Stimulated activated CD4-positive, alpha-beta T cell treated with anti-CD3 and anti-CD28 coated beads, TNF-alpha, amount 100 ng/mL, for 24 hours (primary cell): ENCODE measurements around the gene NLRP9.
A peak's percentile ranks its signal among the peaks of the same experiment; 100 is the strongest.

Experiments used
- DNase-seq, 3 experiments: peaks; one replicate each; pipeline ENCODE4 v3.0.0-alpha.2; 2020; ENCODE audit warnings: low read depth in 3 of 3

Gene NLRP9

GRCh38 chr19:55704494-55705245 is 33.5 kb downstream of the NLRP9 start:
- DNase-seq: no peak

GRCh38 chr19:55703790-55704215 is 34.4 kb downstream of the NLRP9 start:
- DNase-seq: peak; percentile 28 to 53 (median 31)

DNA sequence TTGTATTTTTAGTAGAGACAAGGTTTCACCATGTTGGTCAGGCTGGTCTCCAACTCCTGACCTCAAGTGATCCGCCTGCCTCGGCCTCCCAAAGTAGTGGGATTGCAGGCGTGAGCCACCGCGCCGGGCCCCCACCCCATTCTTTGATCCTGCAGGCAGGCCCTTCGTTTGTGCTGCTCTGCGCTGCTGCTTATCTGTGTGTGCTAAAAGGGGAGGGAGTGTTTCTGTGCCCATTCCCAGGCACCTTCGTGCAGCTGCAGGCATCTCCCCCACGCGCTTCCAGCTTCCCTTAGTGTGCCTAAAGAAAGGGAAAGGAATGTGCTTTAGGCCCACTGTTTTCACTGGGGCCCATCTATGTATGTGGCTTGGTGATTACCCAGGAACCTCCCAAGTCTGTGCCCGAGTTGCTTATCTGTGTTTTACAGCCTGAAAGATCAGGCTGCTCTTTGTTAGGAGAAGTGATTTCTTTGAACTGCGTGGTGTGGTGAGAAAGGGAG is 36.0 kb downstream of the NLRP9 start:
- DNase-seq: no peak

DNA sequence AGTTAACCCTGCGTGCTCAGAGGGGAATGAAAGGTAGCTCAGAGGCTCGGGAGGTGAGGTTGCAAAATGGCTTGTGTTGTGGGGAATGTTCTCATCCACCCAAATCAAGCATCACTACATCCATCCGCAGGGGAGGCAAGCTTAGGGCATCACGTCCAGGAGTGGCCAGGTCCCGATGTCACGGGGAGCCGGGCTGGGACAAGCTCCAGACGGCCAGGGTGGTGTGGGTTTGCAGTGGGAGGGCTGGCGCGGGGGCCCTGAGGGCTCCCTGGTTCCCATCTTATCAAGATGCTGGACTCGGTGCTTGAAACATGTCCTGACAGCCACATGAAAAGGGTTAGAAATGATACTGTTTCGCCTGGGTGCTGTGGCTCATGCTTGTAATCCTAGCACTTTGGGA is 37.4 kb downstream of the NLRP9 start:
- DNase-seq: no peak

- no peak for DNase-seq
Observed at GRCh38 chr19:55699221-55699620, 39.0 kb downstream of the NLRP9 start.

DNA sequence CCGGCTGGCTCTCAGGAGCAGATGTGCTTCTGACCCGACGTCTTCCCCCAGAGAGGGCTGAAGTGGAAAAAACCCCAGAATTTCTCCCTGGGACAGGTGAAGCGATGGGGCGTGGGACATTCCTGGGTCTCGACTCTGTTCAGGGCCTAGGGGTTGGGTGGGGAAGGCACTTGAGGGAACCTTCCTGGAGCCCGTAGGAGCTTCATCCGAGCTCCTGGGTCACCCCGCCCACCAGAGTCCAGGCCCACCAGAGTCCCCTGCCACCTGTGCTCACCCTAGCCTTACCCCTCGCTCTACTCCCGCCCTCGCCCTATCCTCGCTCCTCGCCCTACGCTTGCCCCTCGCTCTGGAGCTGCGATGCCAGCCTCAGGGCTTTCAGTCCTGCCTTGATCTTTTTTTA is 39.9 kb downstream of the NLRP9 start:
- DNase-seq: no peak

DNA sequence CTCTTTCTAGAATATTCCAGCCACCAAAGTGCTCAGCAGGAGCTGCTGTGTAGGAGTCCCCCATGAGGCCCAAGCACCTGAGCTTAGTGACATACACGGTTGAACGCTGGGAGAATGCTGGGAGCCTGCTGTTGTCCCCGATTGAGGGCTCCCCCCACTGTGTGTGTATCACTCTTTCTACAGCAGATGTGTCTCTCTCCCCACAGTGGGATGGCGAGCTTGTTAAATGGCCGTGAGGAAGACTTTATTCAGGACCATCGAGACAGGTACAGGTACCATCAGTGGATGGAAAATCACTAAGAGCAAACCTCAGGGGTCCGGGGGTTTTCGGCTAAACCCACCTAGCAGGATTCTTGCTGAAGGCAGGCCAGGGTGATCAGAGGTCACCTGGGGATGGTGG is 40.5 kb downstream of the NLRP9 start:
- no peak for DNase-seq

DNA sequence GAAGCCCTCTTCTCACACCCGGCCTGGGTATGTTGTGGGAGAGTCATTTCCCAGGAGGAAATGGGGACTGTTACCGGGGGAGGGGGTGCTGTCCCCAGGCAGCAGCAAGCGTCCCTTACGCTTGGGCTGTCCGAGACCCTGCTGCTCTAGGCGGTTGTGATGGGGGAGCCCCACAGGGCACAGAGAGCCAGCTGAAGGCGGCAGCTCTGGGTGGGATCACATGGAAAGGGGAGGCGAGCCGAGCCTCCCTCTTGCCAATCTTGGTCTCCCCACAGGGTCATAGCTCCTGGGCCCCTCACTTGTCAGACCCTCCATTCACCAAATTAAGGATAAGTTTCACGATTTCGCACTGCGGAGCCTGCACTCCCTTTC is 41.1 kb downstream of the NLRP9 start:
- DNase-seq: no peak

DNA sequence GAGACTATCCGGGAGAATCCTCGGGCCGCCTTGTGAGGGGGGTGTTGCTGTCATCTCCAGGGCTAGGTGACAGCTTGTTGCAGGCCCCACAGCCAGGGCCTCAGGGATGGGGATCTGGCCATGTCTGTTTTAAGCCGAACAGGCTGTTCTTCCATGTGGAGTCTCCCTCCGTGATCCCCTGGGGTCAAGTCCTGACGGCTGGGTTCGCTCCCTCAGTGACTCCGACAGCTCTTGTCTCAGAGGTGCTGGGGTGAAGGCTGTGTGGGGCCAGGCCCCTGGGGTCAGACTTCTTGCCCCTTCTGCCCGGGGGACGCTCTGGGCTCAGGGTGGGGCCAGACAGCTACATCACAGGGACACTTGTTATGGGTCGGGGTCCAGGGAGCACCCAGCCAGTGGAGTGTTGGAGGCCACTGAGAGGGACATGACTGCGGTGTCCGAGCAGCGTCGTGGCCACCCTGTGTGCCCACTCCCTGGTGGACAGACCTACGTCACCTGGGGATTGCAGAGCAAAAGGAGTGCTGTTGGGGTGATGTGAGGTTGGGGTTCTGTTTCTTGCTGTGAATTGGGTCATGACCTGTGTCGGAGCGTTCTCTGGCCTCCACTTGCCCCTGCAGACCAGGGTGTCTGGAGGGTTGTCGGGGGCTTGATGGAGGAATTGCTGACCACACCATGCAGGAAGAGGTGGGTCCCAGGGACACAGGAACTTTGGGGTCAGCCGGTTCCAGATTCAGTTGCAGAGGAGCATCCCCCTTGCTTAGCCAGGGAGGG is 41.7 kb downstream of the NLRP9 start:
- DNase-seq: no peak

GRCh38 chr19:55695511-55696290 is 42.5 kb downstream of the NLRP9 start:
- no peak for DNase-seq

- DNase-seq: no peak
Observed at GRCh38 chr19:55694656-55695491, 43.3 kb downstream of the NLRP9 start.

GRCh38 chr19:55694241-55694655 is 44.0 kb downstream of the NLRP9 start:
- no peak for DNase-seq

DNA sequence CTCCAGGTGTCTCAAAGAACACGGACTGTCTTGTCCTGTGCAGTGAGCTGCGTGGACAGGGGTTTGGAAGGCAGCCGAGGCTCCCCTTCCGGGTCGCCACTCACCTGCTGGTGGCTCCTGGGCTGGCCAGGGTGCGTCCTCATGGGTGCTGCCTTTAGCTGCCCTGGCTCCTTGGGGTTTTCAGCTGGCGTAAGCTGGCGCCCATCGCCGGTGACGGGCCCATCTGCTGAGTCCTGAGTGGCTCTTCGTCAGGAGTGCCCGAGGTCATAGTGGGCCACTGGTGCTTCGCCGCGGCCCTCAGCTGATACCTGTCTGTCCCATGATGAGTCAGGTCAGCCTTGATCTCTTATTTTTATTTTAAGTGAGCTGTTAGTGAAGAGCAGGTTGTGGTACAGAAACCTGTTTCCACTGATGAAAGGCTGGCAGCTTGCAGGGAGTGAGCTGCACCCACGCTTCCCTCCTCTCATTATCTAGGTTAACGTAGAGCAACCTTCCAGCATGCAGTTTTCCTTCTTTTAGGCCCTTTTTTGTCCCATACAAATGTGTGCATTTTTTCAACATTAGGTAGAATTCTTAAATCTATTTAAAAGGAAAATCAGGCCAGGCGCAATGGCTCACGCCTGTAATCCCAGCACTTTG is 44.7 kb downstream of the NLRP9 start:
- DNase-seq: no peak

- DNase-seq: no peak
Observed at GRCh38 chr19:55692681-55693081, 45.5 kb downstream of the NLRP9 start.

DNA sequence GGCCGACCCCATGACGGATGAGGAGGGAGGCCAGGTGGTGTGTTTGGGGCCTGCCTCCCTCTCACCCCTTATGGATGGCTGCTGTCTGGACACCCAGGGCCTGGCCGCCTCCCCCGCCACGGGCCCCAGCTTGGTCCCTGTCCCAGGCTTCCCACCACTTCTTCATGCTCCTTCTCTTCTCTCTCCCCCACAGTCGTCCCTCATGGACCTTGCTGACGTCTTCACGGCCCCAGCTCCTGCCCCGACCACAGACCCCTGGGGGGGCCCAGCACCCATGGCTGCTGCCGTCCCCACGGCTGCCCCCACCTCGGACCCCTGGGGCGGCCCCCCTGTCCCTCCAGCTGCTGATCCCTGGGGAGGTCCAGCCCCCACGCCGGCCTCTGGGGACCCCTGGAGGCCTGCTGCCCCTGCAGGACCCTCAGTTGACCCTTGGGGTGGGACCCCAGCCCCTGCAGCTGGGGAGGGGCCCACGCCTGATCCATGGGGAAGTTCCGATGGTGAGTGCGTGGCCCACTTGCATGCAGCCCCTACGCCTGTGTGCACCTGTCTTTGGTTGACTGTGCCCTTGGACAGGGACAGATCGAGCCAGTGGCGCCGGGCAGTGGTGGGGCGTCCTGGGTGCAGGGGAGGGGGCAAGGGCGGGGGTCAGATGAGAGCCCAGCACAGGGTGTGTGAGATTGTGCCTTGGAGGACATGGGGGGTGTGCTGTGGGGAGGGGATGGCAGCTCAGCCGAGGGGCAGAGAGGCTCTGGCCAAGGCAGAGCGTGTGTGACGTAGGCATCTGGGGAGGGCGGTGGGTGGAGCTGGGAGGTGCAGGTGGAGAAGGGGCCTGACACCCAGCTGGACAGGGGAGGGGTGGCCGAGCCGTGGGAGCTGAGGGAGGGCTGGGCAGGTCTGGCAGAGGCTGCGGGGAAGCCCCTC is 46.4 kb downstream of the NLRP9 start:
- no peak for DNase-seq

DNA sequence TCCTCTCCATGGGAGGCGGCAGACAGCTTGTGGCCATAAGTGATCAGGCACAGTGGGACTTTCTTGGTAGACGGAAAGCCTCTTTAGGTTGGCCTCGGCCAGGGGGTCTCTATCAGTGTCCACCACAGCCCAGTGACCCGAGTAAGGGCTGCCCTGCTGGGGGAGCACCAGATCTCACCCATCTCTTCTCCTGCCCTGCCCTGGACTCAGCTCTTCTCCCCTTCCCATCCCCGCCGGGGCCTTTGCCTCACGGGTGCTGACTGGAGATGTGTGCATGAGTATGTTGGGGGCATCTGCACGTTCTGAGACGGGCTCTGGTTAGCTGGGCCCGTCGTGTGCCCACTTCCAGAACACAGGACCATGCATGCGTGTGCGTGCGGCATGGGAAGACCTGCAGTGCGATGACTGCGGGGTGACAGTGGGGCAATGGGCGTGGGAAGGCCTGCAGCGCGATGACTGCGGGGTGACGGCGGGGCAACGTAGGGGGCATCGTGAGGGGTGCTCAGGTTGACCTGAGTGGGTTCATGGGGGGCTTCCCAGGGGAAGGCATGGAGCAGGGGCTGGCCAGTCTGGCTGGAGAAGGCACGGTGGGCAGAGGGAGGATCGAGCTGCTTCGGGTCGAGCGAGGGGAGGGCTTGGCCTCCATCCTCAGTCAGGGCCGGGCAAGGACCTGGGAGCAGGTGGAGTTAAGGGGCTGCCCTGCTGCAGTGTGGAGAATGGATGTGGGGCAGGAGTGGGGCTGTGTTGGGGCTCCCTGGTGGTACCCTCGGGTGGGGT is 47.2 kb downstream of the NLRP9 start:
- DNase-seq: no peak

DNA sequence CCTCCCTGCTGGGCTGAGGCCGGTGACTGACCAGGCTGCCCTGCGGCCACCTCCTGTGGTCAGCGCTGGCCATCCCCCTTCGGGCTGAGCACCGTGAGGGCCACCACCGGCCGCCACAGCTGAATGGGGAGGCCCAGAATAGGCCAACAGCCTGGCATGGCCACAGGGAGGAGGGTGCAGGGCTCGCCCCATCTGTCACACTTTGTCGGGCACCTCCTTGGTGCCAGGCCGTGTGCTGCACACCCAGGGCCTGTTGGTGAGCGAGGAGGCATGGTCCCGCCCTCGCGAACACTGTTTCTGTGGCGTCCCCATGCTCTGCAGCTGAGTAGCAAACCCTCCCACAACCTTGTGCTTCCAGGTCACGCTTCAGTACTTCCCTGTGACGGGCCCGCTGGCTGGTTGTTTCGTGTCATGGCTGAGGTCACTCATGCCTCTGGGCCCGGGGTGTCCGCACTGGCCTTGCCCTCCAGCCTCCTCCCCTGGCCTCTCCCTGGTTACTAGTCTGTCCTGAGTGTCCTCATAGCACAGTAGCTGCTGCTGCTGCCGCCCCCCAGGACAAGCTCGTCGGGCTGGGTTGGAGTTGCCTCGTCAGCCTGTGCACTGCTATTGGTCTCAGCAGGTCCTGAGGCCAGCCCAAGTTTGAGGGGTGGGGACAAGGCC is 48.0 kb downstream of the NLRP9 start:
- DNase-seq: no peak

- no peak for DNase-seq
Observed at GRCh38 chr19:55689411-55690108, 48.6 kb downstream of the NLRP9 start.
